IMR-90 (cell line): ENCODE measurements around the gene POLR2F. TPM values are rescaled to one million over a fixed set of nuclear protein-coding genes. Genes with fewer than 3 reads are reported as not detected.
A peak's percentile ranks its signal among the peaks of the same experiment; 100 is the strongest.

Source experiments
- ATAC-seq: fragments of 200-7000 bp; cut with Tn5 transposase; 2 replicates; pipeline ENCODE4 v1.9.1; 2020; ENCODE audit warnings: low read depth, mild to moderate bottlenecking, moderate library complexity
- BruUV-seq: library from RNA; stranded (reverse); fragments of 400-500 nt; replicated peaks from 2 replicates; lab custom pipeline; 2021; lab: Mats Ljungman, UMichigan
- CTCF ChIA-PET: fragments of 300-600 bp; formaldehyde crosslinking; extraction: SDS; loops from one replicate; lab custom pipeline; 2021; ENCODE audit warnings: antibody characterized with exemption; lab: Yijun Ruan, JAX
- POLR2A ChIA-PET: fragments of 300-600 bp; sonication (Branson Sonifier 250); formaldehyde crosslinking; loops from one replicate; lab custom pipeline; 2022; ENCODE audit warnings: antibody characterized with exemption; ENCODE audit not compliant: unreplicated experiment; lab: Charles Lee
- DNase-seq: peaks from one replicate; pipeline ENCODE4 v3.0.0; 2013
- H2AFZ ChIP-seq: replicated peaks from 2 replicates; pipeline ENCODE3; 2013; ENCODE audit warnings: low read length, mild to moderate bottlenecking; ENCODE audit not compliant: poor library complexity
- H2AK5ac ChIP-seq: 2 replicates; pipeline ENCODE4 v1.6.1; 2013; ENCODE audit warnings: low read depth, low read length, inconsistent platforms
- H2AK9ac ChIP-seq: replicated peaks from 2 replicates; pipeline ENCODE3; 2013; ENCODE audit warnings: mild to moderate bottlenecking, low read depth, low read length, moderate library complexity; ENCODE audit not compliant: poor library complexity
- H2BK120ac ChIP-seq: 2 replicates; pipeline ENCODE4 v1.6.1; 2013; ENCODE audit warnings: low read depth, low read length, inconsistent platforms
- H2BK15ac ChIP-seq: 3 replicates; pipeline ENCODE4 v1.6.1; 2013; ENCODE audit warnings: low read depth, low read length, inconsistent platforms
- H2BK20ac ChIP-seq: 2 replicates; pipeline ENCODE4 v1.6.1; 2013; ENCODE audit warnings: low read depth, mild to moderate bottlenecking, inconsistent platforms, low read length, moderate library complexity
- H2BK5ac ChIP-seq: 2 replicates; pipeline ENCODE4 v1.6.1; 2013; ENCODE audit warnings: mild to moderate bottlenecking, low read depth, low read length, inconsistent platforms; ENCODE audit not compliant: poor library complexity, severe bottlenecking
- H3K14ac ChIP-seq: replicated peaks from 2 replicates; pipeline ENCODE4 v1.6.1; 2013; ENCODE audit warnings: low read depth, low read length, inconsistent platforms
- H3K18ac ChIP-seq: 2 replicates; pipeline ENCODE4 v1.6.1; 2013; ENCODE audit warnings: low read depth, low read length, control low read depth
- H3K23ac ChIP-seq: 2 replicates; pipeline ENCODE4 v1.6.1; 2013; ENCODE audit warnings: low read depth, low read length, inconsistent platforms
- H3K27ac ChIP-seq: 2 replicates; pipeline ENCODE4 v1.5.1; 2013; ENCODE audit warnings: mild to moderate bottlenecking, control low read depth, low read length; ENCODE audit not compliant: insufficient read depth
- H3K27me3 ChIP-seq: 2 replicates; pipeline ENCODE4 v1.6.1; 2013; ENCODE audit warnings: low read length; ENCODE audit not compliant: control insufficient read depth, insufficient read depth
- H3K36me3 ChIP-seq: 2 replicates; pipeline ENCODE4 v1.6.1; 2013; ENCODE audit warnings: low read length, mixed read lengths; ENCODE audit not compliant: control insufficient read depth, insufficient read depth
- H3K4ac ChIP-seq: 2 replicates; pipeline ENCODE4 v1.6.1; 2013; ENCODE audit warnings: low read depth, low read length, inconsistent platforms
- H3K4me1 ChIP-seq: 2 replicates; pipeline ENCODE4 v1.6.1; 2013; ENCODE audit warnings: low read length, mixed read lengths; ENCODE audit not compliant: control insufficient read depth, insufficient read depth
- H3K4me2 ChIP-seq: 2 replicates; pipeline ENCODE4 v1.6.1; 2013; ENCODE audit warnings: low read depth, mild to moderate bottlenecking, control low read depth, low read length, moderate library complexity
- H3K4me3 ChIP-seq: 2 replicates; pipeline ENCODE4 v1.5.1; 2013; ENCODE audit warnings: low read depth, mild to moderate bottlenecking, control low read depth, low read length, moderate library complexity; ENCODE audit not compliant: insufficient read depth
- H3K56ac ChIP-seq: 2 replicates; pipeline ENCODE4 v1.6.1; 2013; ENCODE audit warnings: low read length, inconsistent platforms; ENCODE audit not compliant: insufficient read depth; ENCODE audit errors: extremely low read depth
- H3K79me1 ChIP-seq, 2 experiments: 2 replicates each; pipeline ENCODE4 v1.6.1; 2013; ENCODE audit warnings: low read length in 2 of 2, inconsistent platforms in 1 of 2, low read depth in 1 of 2
- H3K9ac ChIP-seq: 2 replicates; pipeline ENCODE4 v1.6.1; 2013; ENCODE audit warnings: low read depth, low read length, control low read depth
- H3K9me1 ChIP-seq: 2 replicates; pipeline ENCODE4 v1.6.1; 2013; ENCODE audit warnings: low read length, inconsistent platforms; ENCODE audit not compliant: insufficient read depth
- H3K9me3 ChIP-seq: 2 replicates; pipeline ENCODE4 v1.6.1; 2013; ENCODE audit warnings: low read length; ENCODE audit not compliant: control insufficient read depth, insufficient read depth
- H4K20me1 ChIP-seq: 2 replicates; pipeline ENCODE4 v1.6.1; 2013; ENCODE audit warnings: low read length, inconsistent platforms; ENCODE audit not compliant: insufficient read depth
- H4K5ac ChIP-seq: 2 replicates; pipeline ENCODE4 v1.6.1; 2013; ENCODE audit warnings: mild to moderate bottlenecking, low read depth, low read length, control low read depth
- H4K8ac ChIP-seq, 2 experiments: 2 replicates each; pipeline ENCODE4 v1.6.1; 2013; ENCODE audit warnings: low read depth in 2 of 2, low read length in 2 of 2, control low read depth in 1 of 2, inconsistent platforms in 1 of 2
- H4K91ac ChIP-seq: 2 replicates; pipeline ENCODE4 v1.6.1; 2013; ENCODE audit warnings: low read depth, low read length, inconsistent platforms; ENCODE audit not compliant: insufficient read depth
- BHLHE40 ChIP-seq: fragments of 150-350 bp; IDR thresholded peaks from 2 replicates; pipeline ENCODE4 v1.6.1; 2016; ENCODE audit warnings: mild to moderate bottlenecking, low read depth, low read length
- CEBPB ChIP-seq: IDR thresholded peaks from 2 replicates; pipeline ENCODE4 v1.6.1; 2012; ENCODE audit warnings: low read depth, low read length, improper control_type of control experiment
- FOS ChIP-seq: fragments of 150-350 bp; IDR thresholded peaks from 2 replicates; pipeline ENCODE4 v1.6.1; 2016; ENCODE audit warnings: low read depth, low read length
- MAFK ChIP-seq: IDR thresholded peaks from 2 replicates; pipeline ENCODE4 v1.6.1; 2012; ENCODE audit warnings: low read depth, low read length, improper control_type of control experiment
- MAZ ChIP-seq: IDR thresholded peaks from 2 replicates; pipeline ENCODE4 v1.6.1; 2012; ENCODE audit warnings: low read depth, mild to moderate bottlenecking, low read length, improper control_type of control experiment, moderate library complexity, borderline replicate concordance
- MXI1 ChIP-seq: IDR thresholded peaks from 2 replicates; pipeline ENCODE4 v1.6.1; 2012; ENCODE audit warnings: low read depth, mild to moderate bottlenecking, low read length, moderate library complexity, borderline replicate concordance
- NFE2L2 ChIP-seq: fragments of 150-350 bp; IDR thresholded peaks from 2 replicates; pipeline ENCODE4 v1.6.1; 2016; ENCODE audit warnings: low read depth, mild to moderate bottlenecking, low read length
- POLR2A ChIP-seq: IDR thresholded peaks from 2 replicates; pipeline ENCODE4 v1.6.1; 2012; ENCODE audit warnings: mild to moderate bottlenecking, low read depth, low read length
- RAD21 ChIP-seq: IDR thresholded peaks from 2 replicates; pipeline ENCODE4 v1.6.1; 2012; ENCODE audit warnings: low read length, improper control_type of control experiment
- RCOR1 ChIP-seq: IDR thresholded peaks from 2 replicates; pipeline ENCODE4 v1.6.1; 2012; ENCODE audit warnings: mild to moderate bottlenecking, low read length, improper control_type of control experiment; ENCODE audit not compliant: insufficient replicate concordance
- RFX5 ChIP-seq: IDR thresholded peaks from 2 replicates; pipeline ENCODE4 v1.8.0; 2012; ENCODE audit warnings: low read depth, mild to moderate bottlenecking, low read length, moderate library complexity
- SMC3 ChIP-seq: fragments of 150-350 bp; IDR thresholded peaks from 2 replicates; pipeline ENCODE4 v1.6.1; 2016; ENCODE audit warnings: low read depth, mild to moderate bottlenecking, antibody characterized with exemption, low read length, moderate library complexity
- WGBS, 2 experiments: methylation state at CpG; one replicate each; pipeline versions ENCODE4 v1.1.5 to v1.1.7; 2013; ENCODE audit warnings: missing lambda C conversion rate in 2 of 2; ENCODE audit not compliant: insufficient read length in 1 of 2; ENCODE audit errors: extremely low coverage in 2 of 2; 5-methylcytosine and 5-hydroxymethylcytosine counted together
- dilution Hi-C: fragments of 300-500 bp; cut with HindIII; formaldehyde crosslinking; loops from one replicate; pipeline ENCODE4 v1.14.3; 2018; ENCODE audit warnings: low sequenced_read_pairs; ENCODE audit not compliant: unreplicated experiment
- in situ Hi-C: fragments of 300-500 bp; cut with MboI; formaldehyde crosslinking; loops from 3 replicates; pipeline ENCODE4 v1.14.3; 2019; ENCODE audit warnings: low sequenced_read_pairs, inconsistent platforms, mixed read lengths
- intact Hi-C: fragments of 100-400 bp; cut with micrococcal nuclease; formaldehyde crosslinking; loops from 2 replicates; pipeline ENCODE4 v1.10.0; 2022
- polyA plus RNA-seq, 3 experiments: library from polyadenylated mRNA; depleted of rRNA; stranded (reverse); fragments of >200 nt; gene quantifications; 2 replicates each; pipeline ENCODE4 v1.2.3, GENCODE V29; 2012; ENCODE audit warnings: low replicate concordance in 1 of 3
- total RNA-seq: library from RNA; depleted of rRNA; stranded (reverse); fragments of >200 nt; gene quantifications from 2 replicates; pipeline ENCODE4 v1.2.3, GENCODE V29; 2012
- TF ChIP-seq, protein P1 (sequence below): fragments of 150-350 bp; IDR thresholded peaks from 2 replicates; pipeline ENCODE4 v1.6.1; 2017; ENCODE audit warnings: mild to moderate bottlenecking, antibody characterized with exemption, low read length, low read depth
- TF ChIP-seq, protein P2 (sequence below): conservative IDR thresholded peaks from 2 replicates; pipeline ENCODE4 v1.5.1; 2012; ENCODE audit warnings: mild to moderate bottlenecking, low read depth, low read length, improper control_type of control experiment
- TF ChIP-seq, protein P3 (sequence below): fragments of 150-350 bp; IDR thresholded peaks from 2 replicates; pipeline ENCODE4 v1.6.1; 2016; ENCODE audit warnings: low read depth, mild to moderate bottlenecking, low read length, moderate library complexity, borderline replicate concordance

POLR2F gene
- total and polyA plus RNA-seq, 2 of the 4 experiments (the other 2 are of a cell fraction): 26.0 to 147 TPM

DNA sequence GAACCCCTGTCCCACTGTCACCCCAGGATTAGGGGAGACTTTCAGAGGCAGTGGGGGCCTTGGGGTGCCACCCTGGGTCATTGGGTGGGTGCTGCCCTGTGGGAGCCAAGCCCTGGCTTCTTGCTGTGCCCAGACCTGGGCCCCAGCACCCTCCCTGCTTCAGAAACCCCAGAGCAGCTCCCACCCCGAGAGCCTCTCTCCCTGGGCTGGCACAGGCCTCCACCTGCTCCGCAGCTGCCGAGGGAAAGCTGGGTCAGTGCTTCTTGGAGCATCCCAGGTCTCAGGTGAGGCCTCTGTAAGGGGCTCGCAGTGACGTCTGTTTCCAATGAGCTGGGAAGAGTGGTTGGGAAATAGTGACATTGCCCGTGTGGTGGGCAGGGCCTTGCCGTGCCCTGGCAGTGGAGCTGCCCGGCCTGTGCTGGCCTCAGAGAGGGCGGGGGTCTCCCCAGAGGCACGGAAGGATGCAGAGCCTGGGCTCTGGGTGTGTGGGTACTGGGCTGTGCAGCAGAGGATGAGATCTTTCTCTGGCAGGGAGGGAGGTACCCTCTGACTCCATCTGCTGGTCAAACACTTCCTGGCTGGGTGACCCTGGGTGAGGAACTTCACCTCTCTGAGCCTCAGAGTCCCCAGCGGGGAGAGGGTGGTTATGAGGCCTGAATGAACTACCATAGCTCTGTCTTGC, 23.1 kb upstream of the POLR2F start:
- Histone ChIP-seq H3K9me1 (peaks cover 8% of the 10 kb centered on the region), H2AFZ (no peak overlapping the region), H2BK120ac (no peak overlapping the region), H3K9ac (no peak overlapping the region), H3K4me2 (no peak overlapping the region), H3K27ac (no peak overlapping the region), H4K8ac (no peak overlapping the region), H3K36me3 (peaks cover 49% of the 10 kb centered on the region), H3K9me3 (no peaks in the 10 kb centered on the region), H4K20me1 (peaks cover 31% of the 10 kb centered on the region), H2BK15ac (no peak overlapping the region), H3K4me1 (peaks cover 16% of the 10 kb centered on the region), H2BK5ac (no peak overlapping the region), H3K23ac (no peak overlapping the region), H4K91ac (no peak overlapping the region), H2BK20ac (no peak overlapping the region), H3K18ac (no peak overlapping the region), H3K79me1 (peaks cover 0 to 44% of the 10 kb centered on the region in 2 experiments; a peak in 3 of 4 replicates), H3K4me3 (no peak overlapping the region), H2AK9ac (no peak overlapping the region), H4K5ac (no peak overlapping the region), H3K27me3 (no peaks in the 10 kb centered on the region), H3K4ac (no peak overlapping the region), H3K14ac (0 out of 2 replicates have a peak overlapping the region, but pooled peaks have one; percentile 15), H2AK5ac (peak overlapping the region; percentile 23; the same call in 1 of the 2 replicates), H3K56ac (no peak overlapping the region)
- ATAC-seq (peak; percentile 55), DNase-seq (peak; percentile 14)
- CTCF ChIA-PET: no interaction called here
- POLR2A ChIA-PET: no interaction called here
- dilution Hi-C loops: no loop called here
- WGBS, 2 experiments: 100% methylated on average over 1 of the region's 11 CpGs; no CpG with 5 or more reads in 1 of the 2 experiments
- no TSS peak for BruUV-seq
- intact Hi-C loops: loop anchor here (5.0 kb wide), 1 partner anchor 113 kb away; no protein-coding TSS in a partner anchor
- in situ Hi-C loops: no loop called here
- TF ChIP-seq MAZ (no peak), RFX5 (no peak), FOS (no peak), NFE2L2 (no peak), SMC3 (peak; percentile 39), POLR2A (no peak), MAFK (no peak), BHLHE40 (no peak), CEBPB (no peak), RAD21 (peak; percentile 46), RCOR1 (no peak), MXI1 (no peak)
- TF ChIP-seq, protein P1, sequence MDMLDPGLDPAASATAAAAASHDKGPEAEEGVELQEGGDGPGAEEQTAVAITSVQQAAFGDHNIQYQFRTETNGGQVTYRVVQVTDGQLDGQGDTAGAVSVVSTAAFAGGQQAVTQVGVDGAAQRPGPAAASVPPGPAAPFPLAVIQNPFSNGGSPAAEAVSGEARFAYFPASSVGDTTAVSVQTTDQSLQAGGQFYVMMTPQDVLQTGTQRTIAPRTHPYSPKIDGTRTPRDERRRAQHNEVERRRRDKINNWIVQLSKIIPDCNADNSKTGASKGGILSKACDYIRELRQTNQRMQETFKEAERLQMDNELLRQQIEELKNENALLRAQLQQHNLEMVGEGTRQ: no peak
- TF ChIP-seq, protein P2, sequence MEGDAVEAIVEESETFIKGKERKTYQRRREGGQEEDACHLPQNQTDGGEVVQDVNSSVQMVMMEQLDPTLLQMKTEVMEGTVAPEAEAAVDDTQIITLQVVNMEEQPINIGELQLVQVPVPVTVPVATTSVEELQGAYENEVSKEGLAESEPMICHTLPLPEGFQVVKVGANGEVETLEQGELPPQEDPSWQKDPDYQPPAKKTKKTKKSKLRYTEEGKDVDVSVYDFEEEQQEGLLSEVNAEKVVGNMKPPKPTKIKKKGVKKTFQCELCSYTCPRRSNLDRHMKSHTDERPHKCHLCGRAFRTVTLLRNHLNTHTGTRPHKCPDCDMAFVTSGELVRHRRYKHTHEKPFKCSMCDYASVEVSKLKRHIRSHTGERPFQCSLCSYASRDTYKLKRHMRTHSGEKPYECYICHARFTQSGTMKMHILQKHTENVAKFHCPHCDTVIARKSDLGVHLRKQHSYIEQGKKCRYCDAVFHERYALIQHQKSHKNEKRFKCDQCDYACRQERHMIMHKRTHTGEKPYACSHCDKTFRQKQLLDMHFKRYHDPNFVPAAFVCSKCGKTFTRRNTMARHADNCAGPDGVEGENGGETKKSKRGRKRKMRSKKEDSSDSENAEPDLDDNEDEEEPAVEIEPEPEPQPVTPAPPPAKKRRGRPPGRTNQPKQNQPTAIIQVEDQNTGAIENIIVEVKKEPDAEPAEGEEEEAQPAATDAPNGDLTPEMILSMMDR: peak; percentile 55
- TF ChIP-seq, protein P3, sequence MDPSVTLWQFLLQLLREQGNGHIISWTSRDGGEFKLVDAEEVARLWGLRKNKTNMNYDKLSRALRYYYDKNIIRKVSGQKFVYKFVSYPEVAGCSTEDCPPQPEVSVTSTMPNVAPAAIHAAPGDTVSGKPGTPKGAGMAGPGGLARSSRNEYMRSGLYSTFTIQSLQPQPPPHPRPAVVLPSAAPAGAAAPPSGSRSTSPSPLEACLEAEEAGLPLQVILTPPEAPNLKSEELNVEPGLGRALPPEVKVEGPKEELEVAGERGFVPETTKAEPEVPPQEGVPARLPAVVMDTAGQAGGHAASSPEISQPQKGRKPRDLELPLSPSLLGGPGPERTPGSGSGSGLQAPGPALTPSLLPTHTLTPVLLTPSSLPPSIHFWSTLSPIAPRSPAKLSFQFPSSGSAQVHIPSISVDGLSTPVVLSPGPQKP: no peak
